Measurements from ENCODE around the gene FAM222A.

The FAM222A gene

DNA sequence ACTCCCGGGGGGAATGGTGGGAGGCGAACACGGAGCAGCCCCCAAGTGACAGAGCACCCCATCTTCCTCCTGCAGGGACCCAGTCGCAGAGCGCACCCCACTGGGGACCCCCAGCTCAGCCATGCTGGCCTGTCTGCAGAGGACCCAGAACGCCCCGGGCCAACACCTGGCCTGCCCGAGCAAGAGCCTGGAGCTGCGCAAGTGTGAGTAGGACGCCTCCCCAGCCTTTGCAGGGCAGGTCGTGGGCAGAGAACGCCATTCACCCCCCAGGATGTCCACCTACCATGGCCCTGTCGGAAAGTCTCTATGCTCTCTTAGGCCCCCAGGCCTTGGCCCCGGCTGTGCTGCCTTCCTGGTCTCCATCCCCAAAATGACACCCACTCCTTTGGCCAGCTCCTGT lies 30.4 kb downstream of the FAM222A start:
- in situ Hi-C loops (cut with HindIII; ENCODE audit: low sequenced_read_pairs): no loop called here
- no peak for DNase-seq (ENCODE audit: low read depth, low spot score)
- no peak overlapping the region for H3K4me3 ChIP-seq (ENCODE audit: low read depth, low read length)
- TF ChIP-seq, protein P1, sequence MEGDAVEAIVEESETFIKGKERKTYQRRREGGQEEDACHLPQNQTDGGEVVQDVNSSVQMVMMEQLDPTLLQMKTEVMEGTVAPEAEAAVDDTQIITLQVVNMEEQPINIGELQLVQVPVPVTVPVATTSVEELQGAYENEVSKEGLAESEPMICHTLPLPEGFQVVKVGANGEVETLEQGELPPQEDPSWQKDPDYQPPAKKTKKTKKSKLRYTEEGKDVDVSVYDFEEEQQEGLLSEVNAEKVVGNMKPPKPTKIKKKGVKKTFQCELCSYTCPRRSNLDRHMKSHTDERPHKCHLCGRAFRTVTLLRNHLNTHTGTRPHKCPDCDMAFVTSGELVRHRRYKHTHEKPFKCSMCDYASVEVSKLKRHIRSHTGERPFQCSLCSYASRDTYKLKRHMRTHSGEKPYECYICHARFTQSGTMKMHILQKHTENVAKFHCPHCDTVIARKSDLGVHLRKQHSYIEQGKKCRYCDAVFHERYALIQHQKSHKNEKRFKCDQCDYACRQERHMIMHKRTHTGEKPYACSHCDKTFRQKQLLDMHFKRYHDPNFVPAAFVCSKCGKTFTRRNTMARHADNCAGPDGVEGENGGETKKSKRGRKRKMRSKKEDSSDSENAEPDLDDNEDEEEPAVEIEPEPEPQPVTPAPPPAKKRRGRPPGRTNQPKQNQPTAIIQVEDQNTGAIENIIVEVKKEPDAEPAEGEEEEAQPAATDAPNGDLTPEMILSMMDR (IDR thresholded peaks at IDR 0.05; ENCODE audit: low read depth, low read length): no peak

DNA sequence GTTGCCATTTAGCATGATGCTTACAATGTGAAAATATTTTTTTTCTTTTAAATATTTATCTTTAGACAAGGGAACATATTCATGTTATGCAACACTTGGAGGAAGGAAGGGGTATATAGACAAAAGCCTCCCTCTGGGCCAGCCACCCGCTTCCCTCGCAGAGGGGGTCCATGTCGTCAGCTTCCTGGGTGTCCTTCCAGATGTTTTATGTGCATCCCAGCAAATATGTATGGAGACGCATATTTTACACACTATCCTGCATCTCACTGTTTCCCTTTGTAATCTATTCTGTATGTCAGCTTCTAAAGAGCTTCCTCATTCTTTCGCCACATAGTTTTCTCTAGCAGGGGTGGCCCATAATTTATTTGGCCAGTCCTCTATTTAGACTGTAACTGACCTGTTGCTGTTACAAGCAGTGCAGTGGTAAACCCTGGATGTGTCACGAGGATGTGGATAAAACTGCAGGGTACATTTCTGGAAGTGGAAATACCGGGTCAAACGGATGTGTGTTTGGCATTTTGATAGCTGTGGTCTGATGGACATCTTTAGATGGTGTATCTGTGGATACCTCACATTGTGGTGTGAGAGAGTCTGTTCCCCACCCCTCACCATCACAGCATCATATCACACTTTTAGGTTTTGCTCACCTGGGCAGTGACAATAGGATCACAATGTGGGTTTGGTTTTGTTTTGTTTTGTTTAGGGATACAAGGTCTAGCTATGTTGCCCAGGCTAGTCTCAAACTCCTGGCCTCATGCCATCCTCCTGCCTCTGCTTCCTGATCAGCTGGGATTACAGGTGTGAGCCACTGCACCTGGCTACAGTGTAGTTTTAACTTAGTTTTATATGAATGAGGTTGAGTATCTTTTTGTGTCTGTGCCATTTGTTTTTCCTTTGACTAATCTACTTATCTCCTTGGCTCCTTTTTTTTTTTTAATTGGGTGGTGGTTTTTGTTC lies 31.6 kb downstream of the FAM222A start:
- TF ChIP-seq, protein P1 (IDR thresholded peaks at IDR 0.05; ENCODE audit: low read depth, low read length): no peak
- in situ Hi-C loops (cut with HindIII; ENCODE audit: low sequenced_read_pairs): no loop called here
- DNase-seq (ENCODE audit: low read depth, low spot score): no peak
- no peak overlapping the region for H3K4me3 ChIP-seq (ENCODE audit: low read depth, low read length)

DNA sequence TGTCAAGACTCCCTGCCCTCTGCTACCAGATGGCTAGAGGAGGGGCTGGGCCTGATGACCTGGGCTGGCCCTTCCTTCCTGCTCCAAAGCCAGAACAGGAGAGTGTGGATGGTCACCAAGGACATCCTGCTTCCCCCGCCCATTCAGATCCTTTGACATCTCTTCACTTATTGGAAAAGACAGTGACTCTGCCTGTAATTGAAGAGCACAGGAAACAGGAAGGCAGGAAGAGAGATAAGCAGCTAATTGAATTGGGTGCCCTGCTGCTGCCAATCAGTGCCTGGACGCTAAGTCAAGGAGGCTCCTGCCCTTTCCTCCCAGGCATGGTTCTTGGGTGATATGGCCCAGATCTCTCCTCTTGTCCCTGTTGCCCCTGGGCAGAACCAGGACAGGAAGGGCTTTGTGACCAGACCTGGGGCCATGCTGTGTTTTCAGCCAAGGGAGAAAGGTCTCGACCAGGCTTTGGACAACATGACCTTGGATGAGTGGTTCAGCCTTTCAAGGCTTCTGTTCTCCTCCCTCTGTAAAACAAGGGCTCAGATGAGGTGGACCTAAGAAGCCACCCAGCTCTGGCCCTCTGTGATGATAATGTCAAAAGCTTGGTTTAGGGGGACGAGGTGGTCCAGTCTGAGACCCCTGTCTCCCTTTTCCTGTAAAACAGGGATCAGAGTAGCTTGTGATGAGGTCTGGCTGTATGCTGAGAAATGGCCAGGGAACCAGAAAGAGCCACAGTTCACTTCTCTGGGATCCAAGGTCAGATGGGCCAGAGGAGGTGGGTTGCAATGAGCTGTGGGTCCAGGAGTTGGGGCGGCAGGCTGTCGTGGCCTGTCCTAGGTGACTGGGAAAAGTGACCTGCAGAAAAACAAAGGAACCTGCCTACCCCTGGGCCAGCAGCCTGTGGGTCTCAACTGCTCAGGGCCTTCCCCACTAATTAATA lies 38.8 kb downstream of the FAM222A start:
- DNase-seq (ENCODE audit: low read depth, low spot score): no peak
- TF ChIP-seq, protein P1 (IDR thresholded peaks at IDR 0.05; ENCODE audit: low read depth, low read length): no peak
- in situ Hi-C loops (cut with HindIII; ENCODE audit: low sequenced_read_pairs): no loop called here
- H3K4me3 ChIP-seq (ENCODE audit: low read depth, low read length): no peak overlapping the region

DNA sequence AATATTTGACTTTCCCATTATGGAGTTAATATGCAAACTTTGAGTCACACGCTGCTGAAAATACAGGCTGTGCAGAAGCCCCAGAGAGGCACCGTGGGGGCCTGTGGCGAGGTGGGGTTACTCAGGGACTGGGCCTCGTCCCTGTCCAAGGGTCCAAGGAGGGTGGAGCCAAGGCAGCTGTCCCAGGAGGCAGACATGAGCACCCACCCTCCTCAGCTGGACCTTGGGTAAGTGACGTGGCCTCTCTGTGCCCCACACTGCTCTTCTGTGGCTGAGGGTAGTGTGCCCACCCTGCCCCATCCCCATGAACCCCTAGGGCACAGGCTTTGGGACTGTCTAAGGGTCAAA lies 39.4 kb downstream of the FAM222A start:
- H3K4me3 ChIP-seq (ENCODE audit: low read depth, low read length): no peak overlapping the region
- in situ Hi-C loops (cut with HindIII; ENCODE audit: low sequenced_read_pairs): no loop called here
- no peak for DNase-seq (ENCODE audit: low read depth, low spot score)
- TF ChIP-seq, protein P1 (IDR thresholded peaks at IDR 0.05; ENCODE audit: low read depth, low read length): no peak

DNA sequence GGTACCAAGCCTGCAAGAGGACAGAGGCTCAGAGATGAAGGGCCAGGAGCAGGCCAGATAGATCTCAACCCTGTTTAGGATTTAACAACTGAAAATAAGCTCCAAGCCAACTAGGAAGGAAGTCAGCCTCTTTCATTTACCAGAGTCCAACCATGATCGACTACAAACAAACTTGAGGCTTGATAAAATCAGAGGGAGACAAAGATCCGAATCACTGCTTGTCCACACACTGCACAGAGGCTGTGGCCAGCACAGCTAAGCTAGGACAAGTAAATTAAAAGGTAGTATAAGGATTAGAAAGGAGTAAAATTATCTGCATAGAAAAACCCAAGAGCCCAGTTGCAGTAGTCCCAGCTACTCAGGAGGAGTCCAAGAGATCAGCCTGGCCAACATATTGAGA lies 40.3 kb downstream of the FAM222A start:
- TF ChIP-seq, protein P1 (IDR thresholded peaks at IDR 0.05; ENCODE audit: low read depth, low read length): no peak
- in situ Hi-C loops (cut with HindIII; ENCODE audit: low sequenced_read_pairs): no loop called here
- no peak overlapping the region for H3K4me3 ChIP-seq (ENCODE audit: low read depth, low read length)
- DNase-seq (ENCODE audit: low read depth, low spot score): no peak

DNA sequence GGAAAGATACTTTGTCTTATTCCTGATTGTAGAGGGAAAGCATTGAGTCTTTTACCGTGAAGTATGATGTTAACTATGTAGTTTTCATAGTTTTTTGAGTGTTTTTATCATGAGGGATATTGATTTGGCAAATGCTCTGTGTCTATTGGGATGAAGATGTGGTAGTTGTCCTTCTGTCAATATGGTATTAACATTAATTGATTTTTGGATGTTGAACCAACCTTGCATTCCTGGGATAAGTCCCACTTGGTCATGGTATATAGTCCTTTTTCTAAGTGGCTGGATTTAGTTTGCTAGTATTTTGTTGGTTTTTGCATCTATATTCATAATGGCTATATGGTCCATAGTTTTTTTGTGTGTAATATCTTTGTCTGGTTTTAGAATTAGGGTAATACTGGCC lies 42.8 kb downstream of the FAM222A start:
- DNase-seq (ENCODE audit: low read depth, low spot score): no peak
- in situ Hi-C loops (cut with HindIII; ENCODE audit: low sequenced_read_pairs): no loop called here
- H3K4me3 ChIP-seq (ENCODE audit: low read depth, low read length): no peak overlapping the region
- TF ChIP-seq, protein P1 (IDR thresholded peaks at IDR 0.05; ENCODE audit: low read depth, low read length): no peak

All from astrocyte of the spinal cord (primary cell).